GM12875 (cell line): ENCODE data around the gene CELF6.

Source experiments
- H3K4me3 ChIP-seq: one replicate; pipeline ENCODE4 v1.5.1; 2011; ENCODE audit warnings: low read depth, low read length, control low read depth
- CTCF ChIP-seq: IDR thresholded peaks from 2 replicates; pipeline ENCODE4 v1.5.1; 2011; ENCODE audit warnings: low read depth, mild to moderate bottlenecking, control low read depth, inconsistent platforms, low read length, moderate library complexity, borderline replicate concordance; ENCODE audit not compliant: insufficient read depth

Gene CELF6

GRCh38 chr15:72306211-72306785 is 13.7 kb downstream of the CELF6 start:
- TF ChIP-seq CTCF: no peak
- H3K4me3 ChIP-seq: no peak overlapping the region

- TF ChIP-seq CTCF: no peak
- no peak overlapping the region for H3K4me3 ChIP-seq
These were observed 15.4 kb downstream of the CELF6 start for GRCh38 chr15:72304596-72304995.

- no peak overlapping the region for H3K4me3 ChIP-seq
- TF ChIP-seq CTCF: no peak
These were observed 17.0 kb downstream of the CELF6 start for GRCh38 chr15:72302955-72303354.

GRCh38 chr15:72289597-72290325 is 30.2 kb downstream of the CELF6 start:
- TF ChIP-seq CTCF: no peak
- no peak overlapping the region for H3K4me3 ChIP-seq

- H3K4me3 ChIP-seq: no peak overlapping the region
- no peak for TF ChIP-seq CTCF
These were observed 31.0 kb downstream of the CELF6 start for GRCh38 chr15:72288796-72289596.

GRCh38 chr15:72285927-72286516 is 33.9 kb downstream of the CELF6 start:
- TF ChIP-seq CTCF: peak; percentile 45; the same call in 1 of the 2 replicates
- H3K4me3 ChIP-seq: no peak overlapping the region
